DND-41 (cell line): ENCODE data around the gene HES2.
"Not testable (repeated sequence)": the region's sequence is repeated elsewhere in the genome, so short reads cannot be mapped to it uniquely, and the experiment has no call there.

ENCODE experiments used
- CTCF ChIP-seq: IDR thresholded peaks from 2 replicates; pipeline ENCODE4 v1.5.1; 2012; ENCODE audit warnings: borderline replicate concordance, low read length, moderate library complexity, mild to moderate bottlenecking; ENCODE audit not compliant: poor library complexity, severe bottlenecking; ENCODE audit errors: extremely low read depth
- EZH2 ChIP-seq: IDR thresholded peaks from 3 replicates; pipeline ENCODE4 v1.6.1; 2012; ENCODE audit warnings: borderline replicate concordance, low read depth, mild to moderate bottlenecking, moderate library complexity, low read length, inconsistent platforms; ENCODE audit not compliant: severe bottlenecking

- TF ChIP-seq CTCF, EZH2: not testable (repeated sequence)
Measured at GRCh38 chr1:6395130-6395529, 24.6 kb downstream of the HES2 start.
